ENCODE measurements around the gene TMEM198.

Gene TMEM198

DNA sequence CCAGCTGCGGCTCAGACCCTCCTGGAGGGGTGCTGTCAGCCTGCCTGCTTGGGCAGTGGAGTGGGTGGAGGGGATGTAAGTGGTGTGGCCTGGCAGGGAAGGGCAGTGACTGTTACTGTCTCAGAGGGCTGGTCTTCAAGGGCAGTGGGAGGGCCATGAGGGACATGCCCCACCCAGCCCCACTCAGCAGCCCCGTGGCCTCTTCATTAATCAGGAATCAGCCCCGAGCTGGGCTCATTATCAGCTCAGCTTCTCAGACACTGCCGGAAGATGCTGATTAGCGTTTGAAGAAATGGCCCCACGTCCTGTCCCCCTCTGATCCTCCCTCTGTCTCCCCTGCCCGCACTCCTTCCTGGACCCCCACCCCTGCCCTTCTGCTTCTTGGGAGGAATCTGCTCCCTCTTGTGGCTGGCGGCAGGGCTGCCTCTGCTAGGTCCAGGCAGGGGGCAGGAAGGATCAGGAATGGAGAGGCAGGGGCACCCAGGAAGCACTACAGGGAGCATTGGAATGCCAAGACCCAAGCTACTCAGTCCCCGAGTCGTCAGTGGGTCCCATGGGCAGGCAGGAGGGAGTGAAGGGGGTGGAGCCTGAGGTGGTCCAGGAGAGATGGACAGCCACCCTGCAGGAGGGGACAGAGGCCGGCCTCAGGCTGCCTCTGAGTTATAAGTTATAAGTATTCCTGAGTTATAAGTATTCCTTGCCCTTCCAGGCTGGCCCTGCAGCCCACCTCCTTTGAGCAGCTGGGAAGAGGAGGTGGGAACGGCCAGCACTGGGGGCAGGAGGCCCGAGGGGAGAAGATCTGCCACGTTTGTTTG, 22.6 kb upstream of the TMEM198 start:
- H3K4me3 Mint-ChIP-seq = peak overlapping the region; percentile 63 to 73 (median 66)
- peaks cover 75% of the 10 kb centered on the region for H3K4me1 Mint-ChIP-seq
- H3K9me3 Mint-ChIP-seq = no peaks in the 10 kb centered on the region
- peak overlapping the region; percentile 25 to 50 (median 39) for H3K27ac Mint-ChIP-seq
- peaks cover 35% of the 10 kb centered on the region for H3K27me3 Mint-ChIP-seq (ENCODE audit: low read depth)
- H3K36me3 Mint-ChIP-seq (ENCODE audit: low read depth) = no peaks in the 10 kb centered on the region
- peak; percentile 60 to 80 (median 65) for TF ChIP-seq CTCF (IDR thresholded peaks at IDR 0.05; ENCODE audit: unreplicated experiment in 3 of 3)

DNA sequence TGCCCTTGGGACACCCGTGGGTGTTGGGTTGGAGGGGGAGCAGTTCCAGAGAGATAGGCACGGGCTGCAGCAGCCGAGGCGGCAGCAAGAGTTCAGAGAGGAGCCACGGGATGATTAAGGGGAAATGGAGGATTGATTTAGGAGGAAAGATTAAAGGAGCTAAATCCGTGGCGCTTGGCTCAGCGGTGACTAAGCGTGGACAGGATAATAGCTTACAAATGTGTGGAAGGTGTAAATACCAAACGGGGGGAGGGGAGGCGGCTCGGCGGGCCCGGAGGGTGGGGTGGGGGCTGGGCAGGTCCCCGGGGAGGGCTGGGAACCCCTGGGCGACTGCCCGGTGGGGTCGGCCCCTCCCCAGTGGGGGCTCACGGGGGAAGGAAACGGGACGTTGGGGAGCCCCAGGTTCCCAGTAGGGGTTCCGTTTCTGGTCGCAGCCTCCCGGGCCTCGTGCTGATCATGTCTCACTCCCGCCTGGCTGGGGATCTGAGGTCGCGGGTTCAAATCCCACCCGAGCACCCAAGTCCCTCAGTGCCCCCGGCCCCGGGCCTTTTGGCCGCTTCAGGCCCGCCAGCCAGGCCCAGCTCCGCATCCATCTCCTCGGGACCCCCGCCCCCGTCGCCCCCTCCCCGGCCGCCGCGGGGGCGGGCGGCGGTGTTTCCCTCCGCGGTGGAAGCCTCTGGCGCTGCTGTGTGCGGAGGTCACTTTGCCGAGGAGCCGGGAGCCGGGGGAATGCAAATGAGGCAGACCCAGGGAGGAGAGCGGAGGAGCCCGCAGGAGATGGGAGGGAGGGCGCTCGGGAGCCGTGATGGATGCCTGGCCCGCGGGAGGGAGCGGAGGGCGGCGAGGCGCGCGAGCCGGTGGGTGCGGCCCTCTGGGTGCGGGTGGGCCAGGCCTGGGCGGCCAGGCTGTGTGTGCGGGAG, 21.5 kb upstream of the TMEM198 start:
- Mint-ChIP-seq H3K27me3 (ENCODE audit: low read depth) (peaks cover 33% of the 10 kb centered on the region), H3K4me3 (peak overlapping the region; percentile 63 to 73 (median 66)), H3K9me3 (no peaks in the 10 kb centered on the region), H3K36me3 (ENCODE audit: low read depth) (no peaks in the 10 kb centered on the region), H3K27ac (peak overlapping the region; percentile 25 to 58 (median 26)), H3K4me1 (peaks cover 71% of the 10 kb centered on the region)
- no peak for TF ChIP-seq CTCF (IDR thresholded peaks at IDR 0.05; ENCODE audit: unreplicated experiment in 3 of 3)

- H3K4me3 Mint-ChIP-seq = peak overlapping the region; percentile 50 to 59 (median 50)
- no peaks in the 10 kb centered on the region for H3K36me3 Mint-ChIP-seq (ENCODE audit: low read depth)
- peak overlapping the region; percentile 26 to 58 (median 54) for H3K27ac Mint-ChIP-seq
- peaks cover 33% of the 10 kb centered on the region for H3K27me3 Mint-ChIP-seq (ENCODE audit: low read depth)
- TF ChIP-seq CTCF (IDR thresholded peaks at IDR 0.05; ENCODE audit: unreplicated experiment in 3 of 3) = no peak
- peaks cover 69% of the 10 kb centered on the region for H3K4me1 Mint-ChIP-seq
- no peaks in the 10 kb centered on the region for H3K9me3 Mint-ChIP-seq
Measured at GRCh38 chr2:219523031-219523671, 20.7 kb upstream of the TMEM198 start.

GRCh38 chr2:219524817-219525216, 19.0 kb upstream of the TMEM198 start:
- Mint-ChIP-seq H3K4me1 (peaks cover 57% of the 10 kb centered on the region), H3K36me3 (ENCODE audit: low read depth) (no peaks in the 10 kb centered on the region), H3K27ac (peak overlapping the region in 2 of 3 experiments; percentile 6 to 31), H3K9me3 (no peaks in the 10 kb centered on the region), H3K27me3 (ENCODE audit: low read depth) (peaks cover 41% of the 10 kb centered on the region), H3K4me3 (peak overlapping the region in 2 of 3 experiments; percentile 6 to 38)
- TF ChIP-seq CTCF (IDR thresholded peaks at IDR 0.05; ENCODE audit: unreplicated experiment in 3 of 3) = no peak

GRCh38 chr2:219525533-219526232, 18.1 kb upstream of the TMEM198 start:
- Mint-ChIP-seq H3K27me3 (ENCODE audit: low read depth) (peaks cover 49% of the 10 kb centered on the region), H3K4me3 (peak overlapping the region; percentile 19 to 50 (median 31)), H3K4me1 (peaks cover 50% of the 10 kb centered on the region)

More at GRCh38 chr2:219525533-219526232, 18.1 kb upstream of the TMEM198 start:
- no peak for TF ChIP-seq CTCF (IDR thresholded peaks at IDR 0.05; ENCODE audit: unreplicated experiment in 3 of 3)
- H3K27ac Mint-ChIP-seq = peak overlapping the region; percentile 19 to 56 (median 31)
- H3K9me3 Mint-ChIP-seq = no peaks in the 10 kb centered on the region
- H3K36me3 Mint-ChIP-seq (ENCODE audit: low read depth) = no peaks in the 10 kb centered on the region
